ENCODE data around the gene CCDC122.
"Not testable (repeated sequence)": the region's sequence is repeated elsewhere in the genome, so short reads cannot be mapped to it uniquely, and the experiment has no call there.

The CCDC122 gene

GRCh38 chr13:43876366-43876765, 3.2 kb downstream of the CCDC122 start:
- no peak for DNase-seq

GRCh38 chr13:43874504-43875092, 4.9 kb downstream of the CCDC122 start:
- DNase-seq, result no peak

GRCh38 chr13:43872181-43872580, 7.4 kb downstream of the CCDC122 start:
- no peak for DNase-seq

GRCh38 chr13:43865892-43866291, 13.6 kb downstream of the CCDC122 start:
- DNase-seq, result no peak

GRCh38 chr13:43864921-43865320, 14.6 kb downstream of the CCDC122 start:
- no peak for DNase-seq

GRCh38 chr13:43861863-43862262, 17.7 kb downstream of the CCDC122 start:
- no peak for DNase-seq

GRCh38 chr13:43852923-43853404, 26.6 kb downstream of the CCDC122 start:
- DNase-seq, result no peak

- DNase-seq, result no peak
Observed at GRCh38 chr13:43850873-43851272, 28.7 kb downstream of the CCDC122 start.

GRCh38 chr13:43848001-43848649, 31.4 kb downstream of the CCDC122 start:
- DNase-seq, result no peak

GRCh38 chr13:43846496-43847158, 32.9 kb downstream of the CCDC122 start:
- DNase-seq, result no peak

- no peak for DNase-seq
Observed at GRCh38 chr13:43838909-43839308, 40.6 kb downstream of the CCDC122 start.

GRCh38 chr13:43835701-43836100, 43.8 kb downstream of the CCDC122 start:
- no peak for DNase-seq

GRCh38 chr13:43831088-43831487, 48.5 kb downstream of the CCDC122 start:
- DNase-seq, result no peak

- no peak for DNase-seq
Observed at GRCh38 chr13:43830497-43830881, 49.1 kb downstream of the CCDC122 start.

- DNase-seq, result not testable (repeated sequence)
Observed at GRCh38 chr13:43824656-43825055, 54.9 kb downstream of the CCDC122 start.

- DNase-seq, result no peak
Observed at GRCh38 chr13:43822969-43823368, 56.6 kb downstream of the CCDC122 start.

GRCh38 chr13:43816401-43816889, 63.1 kb downstream of the CCDC122 start:
- DNase-seq, result no peak

- no peak for DNase-seq
Observed at GRCh38 chr13:43815204-43815603, 64.3 kb downstream of the CCDC122 start.

- no peak for DNase-seq
Observed at GRCh38 chr13:43808676-43809075, 70.9 kb downstream of the CCDC122 start.

GRCh38 chr13:43805681-43806128, 73.8 kb downstream of the CCDC122 start:
- no peak for DNase-seq

GRCh38 chr13:43805071-43805468, 74.5 kb downstream of the CCDC122 start:
- no peak for DNase-seq

- DNase-seq, result no peak
Observed at GRCh38 chr13:43804461-43805070, 75.0 kb downstream of the CCDC122 start.

GRCh38 chr13:43802511-43802910, 77.0 kb downstream of the CCDC122 start:
- DNase-seq, result no peak

- no peak for DNase-seq
Observed at GRCh38 chr13:43800828-43801227, 78.7 kb downstream of the CCDC122 start.

Data from CD4-positive, alpha-beta T cell treated with Interleukin-15 for 1 hour (primary cell).